ENCODE measurements around the gene ARGLU1.

ARGLU1 gene

DNA sequence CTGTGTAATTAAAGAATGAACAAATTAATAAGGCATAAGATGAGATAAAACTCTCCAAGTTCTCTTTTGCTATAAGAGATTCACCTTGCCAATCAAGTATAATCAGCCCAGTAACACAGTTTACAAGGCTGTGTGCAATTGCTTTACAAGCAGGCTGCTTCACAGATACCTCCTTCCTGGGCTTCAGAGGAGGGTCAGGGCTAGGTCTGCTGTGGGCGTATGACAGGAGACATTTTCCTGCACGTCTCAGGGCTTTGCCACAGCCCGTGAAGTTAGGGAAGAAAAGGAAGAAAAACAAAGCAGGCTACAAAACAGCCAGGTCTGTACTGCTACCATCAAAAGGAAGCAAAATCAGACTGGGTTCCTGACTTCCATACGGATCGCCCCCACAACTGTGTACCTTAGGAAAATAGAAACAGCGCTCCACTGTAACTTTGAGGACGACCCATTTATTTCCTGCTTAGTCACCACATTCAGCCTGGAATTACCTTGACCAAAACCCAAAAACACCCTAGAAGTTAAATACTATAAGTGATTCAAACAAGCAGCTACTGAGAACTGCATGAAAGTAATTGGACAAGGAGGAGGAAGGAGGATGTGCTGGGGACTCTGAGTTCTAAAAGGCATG is 44.9 kb downstream of the ARGLU1 start:
- DNase-seq = no peak

DNA sequence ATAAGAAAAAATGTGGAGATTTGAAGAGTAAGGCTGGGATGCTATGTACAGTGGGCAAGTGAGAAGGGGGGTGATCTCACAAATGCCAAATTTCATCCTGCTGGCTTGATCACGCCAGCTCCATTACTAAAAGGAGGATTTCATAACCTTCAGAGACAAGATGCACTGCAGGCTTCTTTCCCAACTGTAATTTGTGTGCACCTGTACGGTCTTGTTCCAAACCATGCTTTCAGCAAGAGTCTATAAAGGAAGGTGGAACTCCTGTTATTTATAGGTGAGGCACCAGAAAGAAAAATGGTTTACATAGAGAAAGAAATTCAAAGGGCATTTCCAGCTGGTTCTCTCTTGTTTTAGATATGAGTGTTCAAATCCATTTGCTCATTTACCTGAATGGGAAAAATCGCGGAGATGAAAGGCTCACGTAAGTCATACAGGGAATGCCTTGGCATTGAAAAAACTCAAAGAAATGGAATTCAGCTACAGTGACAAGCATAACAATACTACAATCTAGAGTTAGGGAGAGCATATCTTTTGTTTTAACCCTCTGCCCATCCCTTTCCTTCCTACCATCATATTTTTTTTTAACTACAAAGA is 45.7 kb downstream of the ARGLU1 start:
- no peak for DNase-seq

DNA sequence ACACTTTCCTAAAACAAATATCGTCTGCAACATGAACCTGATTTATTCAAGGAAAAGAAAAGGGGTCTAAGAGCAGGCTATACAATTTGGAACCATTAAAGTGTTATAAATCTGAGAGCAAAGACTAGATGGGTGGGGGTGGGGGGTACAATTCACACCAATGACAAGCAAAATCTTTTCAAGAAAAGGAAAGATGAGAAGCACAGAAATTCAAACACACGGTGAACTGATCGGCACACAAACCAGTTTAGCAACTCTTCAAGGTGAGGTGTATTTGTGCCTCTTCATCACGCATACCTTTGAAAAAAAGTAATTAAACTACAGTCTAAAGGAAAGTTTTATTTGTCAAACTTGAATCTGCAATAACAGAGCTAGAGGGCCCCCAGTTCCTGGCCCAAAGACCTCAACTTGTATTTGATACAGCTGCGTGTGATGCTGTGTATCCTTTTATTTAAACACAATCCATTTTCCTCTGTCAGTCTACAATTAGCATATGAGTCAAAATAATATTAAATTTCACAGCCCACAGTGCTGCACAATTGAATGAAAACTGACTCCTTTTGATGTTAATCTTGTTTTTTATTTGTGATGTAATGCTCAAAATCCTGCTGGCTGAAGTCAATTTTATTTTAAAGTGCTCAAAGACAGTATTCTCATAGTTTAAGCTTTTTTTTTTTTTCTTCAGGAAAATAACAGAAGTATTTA is 46.7 kb downstream of the ARGLU1 start:
- no peak for DNase-seq

DNA sequence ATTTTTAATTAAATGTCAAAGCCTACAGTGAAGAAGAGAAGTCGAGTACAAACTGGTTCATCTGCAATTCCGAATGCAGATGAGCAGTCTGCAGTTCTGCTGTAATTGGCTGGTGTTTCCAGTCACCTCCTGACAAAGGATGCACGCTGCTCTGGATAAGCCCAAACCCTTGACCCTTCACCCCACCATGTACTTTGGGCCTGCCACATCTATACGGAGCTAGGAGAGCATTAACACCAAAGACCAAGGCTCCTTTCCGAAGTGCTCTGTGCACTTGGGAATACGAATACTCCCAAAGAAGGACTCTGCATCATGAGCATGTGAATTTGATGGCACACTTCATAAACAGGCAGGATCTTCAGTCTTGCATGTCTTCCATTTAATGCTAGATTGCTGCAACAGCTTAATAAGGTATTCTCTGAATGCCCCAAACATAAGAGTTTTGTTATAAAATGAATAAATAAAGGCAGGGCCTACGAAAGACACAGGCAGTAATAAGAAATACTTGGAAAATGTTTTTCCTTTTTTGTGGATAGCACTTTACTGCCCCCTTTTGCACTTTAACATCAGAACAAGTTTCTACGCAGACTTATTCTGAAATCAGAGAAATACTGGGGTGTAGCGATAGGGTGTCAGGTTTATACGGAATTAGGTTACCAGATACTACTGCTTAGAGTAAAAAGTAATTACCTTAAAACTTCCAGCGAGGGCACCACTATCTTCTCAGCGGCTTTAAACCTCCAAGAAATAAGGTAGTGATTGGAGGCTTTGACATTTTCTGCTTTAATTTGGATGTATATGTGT is 47.5 kb downstream of the ARGLU1 start:
- DNase-seq = no peak

DNA sequence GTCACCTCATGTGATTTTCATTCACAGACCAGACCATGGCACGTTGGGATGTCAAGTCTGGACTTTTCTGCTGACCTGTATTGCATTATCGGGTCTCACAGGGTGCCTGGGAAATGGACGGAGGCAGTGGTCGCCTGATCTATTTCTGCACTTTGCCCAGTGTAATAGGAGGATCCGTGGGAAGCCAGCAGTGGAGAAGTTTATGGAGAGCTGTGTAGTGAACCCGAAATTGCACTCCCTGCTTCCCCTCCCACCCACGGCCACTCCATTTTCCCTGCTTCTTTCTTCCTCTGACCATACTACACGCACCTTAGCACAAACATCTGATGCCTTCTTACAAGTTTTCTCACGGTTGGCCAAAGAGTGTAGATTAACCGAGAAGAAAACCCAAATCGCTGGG is 49.4 kb downstream of the ARGLU1 start:
- no peak for DNase-seq

DNA sequence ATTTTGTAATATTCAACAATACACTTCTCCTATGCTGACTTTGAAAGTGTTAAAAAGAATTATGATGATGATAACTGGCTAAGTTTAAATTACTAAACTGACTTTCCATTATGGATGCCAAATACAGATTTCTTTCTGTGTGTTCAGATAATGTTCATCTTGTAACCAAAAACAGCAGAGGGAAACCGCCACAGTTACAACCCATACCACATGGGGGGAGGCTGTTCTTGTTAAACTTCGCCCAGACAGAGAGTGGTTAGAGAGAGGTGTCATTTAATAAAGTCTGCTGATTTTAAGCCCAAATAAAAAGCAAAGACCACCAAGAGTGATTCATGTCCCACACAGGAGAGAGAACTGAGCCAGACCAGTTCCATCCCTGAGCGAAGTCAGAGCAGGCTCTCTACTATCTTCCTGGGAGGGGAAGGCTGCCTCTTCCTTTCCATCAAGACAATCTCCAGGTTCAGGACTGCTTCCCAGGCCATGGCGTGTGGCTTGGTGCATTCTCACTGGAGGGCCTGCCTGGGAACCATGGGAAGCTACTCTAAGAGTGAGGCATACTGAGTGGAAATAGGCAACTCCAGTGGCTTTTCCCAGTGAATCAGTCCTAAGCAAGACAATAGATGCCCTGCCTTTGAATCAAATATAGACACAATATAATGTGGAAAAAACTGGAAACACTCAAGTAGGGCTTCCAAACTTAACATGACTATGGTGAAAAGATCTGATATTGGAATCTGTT is 50.7 kb downstream of the ARGLU1 start:
- DNase-seq = no peak

DNA sequence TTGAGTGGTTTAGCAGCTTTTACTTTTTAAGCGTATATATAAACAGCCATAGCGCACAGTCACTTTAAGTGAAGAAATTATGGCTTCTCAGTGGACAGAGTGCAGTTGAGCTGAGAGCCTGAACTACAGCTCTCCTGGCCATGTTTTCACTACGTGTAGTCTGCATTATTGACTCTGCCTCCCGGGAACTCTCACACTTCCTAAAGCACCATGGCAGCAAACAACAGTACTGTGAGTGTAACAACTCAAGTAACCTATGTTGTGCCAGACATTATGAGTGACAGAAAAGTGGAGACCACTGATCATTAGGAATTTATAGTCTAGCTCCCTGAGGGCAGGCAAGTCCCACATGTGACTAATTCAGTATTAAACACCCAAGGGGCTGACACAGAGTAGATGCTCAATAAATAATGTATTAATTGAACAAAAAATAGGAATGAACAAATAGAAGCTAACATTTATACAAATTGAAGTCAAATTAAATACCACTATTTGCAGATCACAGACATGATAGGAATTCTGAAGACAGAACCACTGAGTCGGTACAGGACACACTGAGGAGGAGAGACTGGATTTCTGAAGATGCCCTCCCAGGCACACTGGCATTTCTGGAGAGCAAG is 52.2 kb downstream of the ARGLU1 start:
- DNase-seq = no peak

DNA sequence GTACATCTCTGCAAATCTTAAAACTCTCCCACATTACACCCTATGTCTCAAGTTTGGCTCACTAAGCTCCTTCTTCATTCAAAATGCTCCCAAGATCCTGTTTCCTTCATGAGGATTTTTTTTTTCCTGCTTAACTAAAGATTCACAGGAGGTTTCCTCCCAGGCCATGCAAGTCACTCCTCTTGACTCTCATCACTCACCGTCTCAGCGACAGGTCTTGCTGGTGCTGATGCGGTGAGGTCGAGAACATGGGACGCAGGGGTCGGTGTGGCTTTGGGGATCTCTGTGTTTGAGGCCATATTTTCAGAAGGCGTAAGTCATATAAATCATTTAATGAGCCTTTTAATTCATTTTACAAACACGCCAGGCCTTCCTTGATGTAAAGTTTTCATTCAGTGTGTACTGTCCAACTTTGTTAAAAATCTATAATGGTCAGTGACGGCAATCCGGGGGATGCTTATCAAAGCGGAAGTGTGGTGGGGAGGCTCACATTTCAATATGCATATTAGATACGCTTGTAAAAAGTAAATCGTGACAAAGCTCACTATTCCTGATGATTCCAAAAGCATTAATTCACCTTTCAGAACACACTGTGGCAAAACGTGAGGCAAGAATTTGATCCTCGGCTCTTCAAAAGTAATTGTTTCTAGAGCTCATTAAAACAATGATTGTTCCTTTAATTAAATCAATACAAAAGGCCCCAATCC is 52.9 kb downstream of the ARGLU1 start:
- DNase-seq = no peak

DNA sequence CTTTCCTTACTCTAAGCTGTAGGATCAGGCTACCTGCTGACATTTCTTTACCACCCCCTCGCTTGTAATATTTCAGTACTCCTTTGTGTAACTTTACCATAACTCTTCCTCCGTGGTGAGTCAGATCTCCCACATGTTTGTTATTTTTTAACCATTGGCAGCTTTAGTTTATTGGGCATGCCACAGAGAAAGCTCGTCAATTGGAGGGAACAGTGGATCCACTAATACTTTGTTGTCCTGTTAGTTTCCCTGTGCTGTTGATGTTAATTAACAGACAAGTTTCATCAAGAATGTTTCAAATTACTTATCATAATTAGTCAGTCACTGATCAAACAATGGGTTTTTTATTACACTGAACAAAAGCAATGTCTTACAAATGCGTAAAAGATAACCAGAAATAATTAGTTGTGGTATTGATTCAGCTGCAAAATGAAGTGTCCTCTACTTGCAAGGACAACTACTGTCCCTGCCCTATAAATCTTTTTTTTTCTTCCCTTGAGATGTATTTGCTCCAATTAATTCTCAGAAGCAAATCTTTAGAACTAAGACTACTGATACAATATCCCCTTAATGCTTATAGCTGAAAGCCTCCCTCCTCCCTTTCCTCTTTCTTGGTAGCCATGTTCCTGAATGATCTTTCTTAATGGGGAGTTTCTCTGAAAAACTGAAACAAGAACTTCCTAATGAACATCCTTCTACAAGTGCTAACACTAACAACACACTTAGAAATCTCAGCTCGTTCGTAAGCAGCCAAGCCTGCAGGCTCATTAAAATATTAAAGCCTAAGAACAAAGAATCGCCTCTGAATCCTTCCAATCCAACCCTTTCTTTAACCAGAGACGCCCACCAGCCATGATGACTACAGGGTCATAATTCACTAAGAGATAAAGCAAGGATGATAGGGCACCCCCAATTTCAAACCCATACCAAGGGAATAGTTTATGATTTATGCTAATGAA is 54.6 kb downstream of the ARGLU1 start:
- DNase-seq = no peak

DNA sequence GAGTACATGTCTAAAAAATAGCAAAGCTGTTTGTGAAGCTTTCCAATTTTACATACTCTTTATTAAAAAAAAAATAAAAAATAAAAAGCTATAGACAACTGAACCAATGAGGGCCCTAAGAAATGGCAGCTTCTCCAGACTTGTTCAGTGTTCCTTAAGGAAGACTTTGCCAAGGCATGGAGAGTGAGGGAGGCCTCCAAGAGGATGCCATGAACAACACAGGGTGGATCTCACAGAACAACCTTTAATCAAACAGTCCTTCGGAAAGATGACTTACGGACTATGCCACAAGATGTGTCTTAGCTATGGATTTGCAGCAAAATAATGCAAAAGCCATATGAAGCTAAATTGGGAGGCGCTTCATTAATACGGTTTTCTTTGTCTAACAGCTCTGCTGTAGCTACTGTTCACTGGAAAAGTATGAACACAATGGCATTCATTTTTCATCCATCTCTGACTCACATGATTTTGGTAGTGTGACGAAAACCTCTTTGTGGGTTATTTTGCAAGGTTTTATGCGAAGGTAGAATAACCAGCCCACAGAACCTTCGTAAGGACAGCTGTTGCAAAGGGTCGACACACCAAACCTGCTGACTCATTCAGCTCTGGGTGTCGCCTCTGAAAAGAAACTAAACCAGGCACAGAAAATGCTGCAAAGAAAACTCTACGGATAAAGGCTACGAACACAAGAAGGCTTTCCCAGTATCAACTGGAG is 60.2 kb downstream of the ARGLU1 start:
- no peak for DNase-seq

DNA sequence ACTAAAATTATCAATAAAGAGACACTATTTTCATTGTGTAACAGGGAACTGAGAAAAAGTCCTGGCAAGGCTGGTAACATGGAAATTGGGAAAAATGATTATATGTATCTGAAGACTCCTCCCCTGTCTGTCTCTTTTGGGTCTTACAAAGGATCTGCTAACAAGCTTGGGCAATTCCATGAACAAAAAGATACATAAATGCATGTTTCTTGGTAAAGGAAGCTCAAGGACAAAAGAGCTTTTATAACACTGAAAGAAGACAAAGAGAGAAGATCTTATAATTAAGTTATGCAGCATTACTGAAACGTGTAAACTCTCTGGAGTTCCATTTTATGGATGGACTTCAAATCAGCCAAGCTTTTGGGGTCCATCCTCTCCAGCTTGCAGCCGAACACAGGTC is 61.7 kb downstream of the ARGLU1 start:
- DNase-seq = no peak

DNA sequence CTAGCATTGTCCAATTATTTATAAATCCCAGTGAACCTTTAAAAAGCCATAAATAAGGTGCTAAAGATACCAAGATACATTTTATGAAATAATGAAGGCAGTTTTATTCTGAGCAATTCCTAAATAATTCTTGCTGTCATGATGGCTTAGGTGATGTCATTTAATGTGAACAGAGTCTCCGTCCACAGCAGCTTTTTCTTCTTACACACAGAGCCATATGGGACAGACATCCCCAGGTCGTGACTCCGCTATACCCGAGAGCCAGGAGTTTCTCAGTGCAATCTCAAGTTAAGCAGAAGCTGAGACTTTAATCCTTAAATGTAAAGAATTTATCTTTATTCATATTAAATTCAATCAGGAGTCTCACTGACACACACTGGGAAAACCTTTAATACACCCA is 62.2 kb downstream of the ARGLU1 start:
- DNase-seq = no peak

DNA sequence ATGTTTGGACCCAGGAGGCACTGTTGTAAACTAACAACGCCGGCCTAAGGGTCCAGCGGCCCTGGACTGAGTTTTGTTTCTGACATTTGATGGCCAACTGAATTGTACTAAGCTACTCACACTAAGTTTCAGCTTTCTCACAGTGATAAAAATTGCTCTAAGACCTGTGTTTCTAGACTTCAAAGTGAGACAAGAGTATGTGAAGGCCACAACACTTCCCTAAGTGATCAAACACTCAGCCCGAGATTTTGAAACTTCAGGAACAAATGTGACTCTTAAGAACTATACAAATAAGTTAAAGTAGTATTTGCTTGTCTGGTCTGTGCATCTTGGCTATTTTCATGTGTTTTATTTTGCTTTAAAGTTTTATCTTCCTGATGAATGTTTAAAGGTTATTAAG is 62.6 kb downstream of the ARGLU1 start:
- no peak for DNase-seq

DNA sequence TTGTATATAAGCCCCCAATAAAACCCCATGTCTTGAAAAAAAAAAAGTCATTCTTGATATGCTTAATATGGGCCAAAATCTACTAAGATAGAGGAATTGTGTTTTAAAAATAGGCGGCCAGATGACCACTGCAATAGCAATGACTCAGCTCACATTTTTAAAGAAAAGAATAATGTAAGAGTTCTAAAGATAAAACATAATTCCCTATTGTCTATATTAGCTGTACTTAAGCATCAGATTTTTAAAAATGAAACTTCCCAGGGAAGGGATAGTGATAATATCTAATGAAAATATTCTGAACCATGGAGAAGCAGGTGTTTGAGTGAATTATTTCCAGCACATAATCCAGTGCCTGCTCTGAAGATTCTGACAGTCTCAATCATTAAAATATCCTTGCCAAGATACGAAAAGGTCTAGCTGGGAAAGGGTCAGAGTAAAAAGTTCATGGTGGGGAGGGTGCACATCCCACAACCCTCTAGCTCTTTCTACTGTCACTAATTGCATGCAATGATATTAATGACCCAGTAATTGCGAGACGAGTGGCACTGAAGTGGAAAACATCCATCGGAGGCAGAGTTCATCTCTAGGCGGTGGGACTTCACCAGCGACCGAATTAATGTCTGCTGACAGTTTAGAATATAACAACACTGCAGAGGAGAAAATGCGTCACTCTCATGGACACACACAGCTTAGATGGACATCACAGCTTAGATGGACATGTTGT is 64.0 kb downstream of the ARGLU1 start:
- no peak for DNase-seq

DNA sequence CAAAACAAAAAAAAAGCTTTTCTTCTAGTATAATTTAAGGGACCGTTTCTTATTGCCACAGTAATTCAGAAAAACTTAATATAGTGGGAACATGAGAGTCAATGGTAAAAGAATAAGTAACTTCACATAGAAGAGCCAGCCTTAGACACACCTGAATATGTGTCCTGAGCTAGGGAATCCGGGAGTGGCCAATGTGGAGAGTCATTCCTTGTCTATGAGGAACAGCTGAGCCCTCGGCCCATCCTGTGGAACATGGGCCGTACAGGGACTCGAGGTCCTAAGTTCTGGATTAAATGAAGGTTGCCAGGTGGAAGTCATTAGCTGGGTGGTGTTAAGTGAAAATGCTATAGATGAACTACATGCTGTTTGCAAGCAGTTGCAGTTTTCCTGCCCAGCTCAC is 64.7 kb downstream of the ARGLU1 start:
- no peak for DNase-seq

DNA sequence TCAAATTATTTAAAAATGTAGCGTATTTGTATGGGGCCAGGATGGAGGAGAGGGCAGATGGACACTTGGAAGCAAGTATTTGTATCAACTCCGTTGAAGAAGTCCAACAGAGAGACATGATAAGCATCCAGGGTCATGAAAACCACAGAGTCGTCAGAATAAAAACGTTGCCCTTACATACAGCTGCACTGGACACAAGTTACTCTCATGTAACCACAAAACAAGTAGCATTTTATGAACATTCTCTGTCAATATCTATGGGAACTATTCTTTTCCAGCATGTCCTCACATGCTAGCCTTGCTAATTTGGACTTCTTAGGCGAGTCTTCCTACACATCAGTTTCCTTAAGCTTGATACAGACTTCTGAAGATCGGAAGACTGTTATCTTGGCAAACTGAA is 67.5 kb downstream of the ARGLU1 start:
- DNase-seq = no peak

DNA sequence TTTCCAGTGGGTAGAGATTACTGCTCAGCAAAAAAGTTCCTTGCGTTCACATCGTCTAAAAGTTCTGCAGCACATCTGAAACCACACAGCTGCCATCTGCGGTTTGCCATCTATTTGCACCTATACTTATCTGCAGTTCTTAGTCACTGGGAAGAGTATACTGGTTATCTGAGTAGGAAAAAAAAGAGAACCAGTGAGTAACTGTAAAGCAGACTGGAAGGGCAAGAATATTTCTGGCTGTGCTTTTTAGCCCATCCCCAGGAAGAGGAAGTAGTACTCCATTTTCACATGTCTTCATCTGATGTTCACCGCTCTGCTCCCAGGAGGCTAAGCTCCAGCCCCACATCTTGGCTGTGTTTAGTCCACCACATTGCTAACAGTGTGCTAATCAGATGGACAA is 68.0 kb downstream of the ARGLU1 start:
- DNase-seq = no peak

DNA sequence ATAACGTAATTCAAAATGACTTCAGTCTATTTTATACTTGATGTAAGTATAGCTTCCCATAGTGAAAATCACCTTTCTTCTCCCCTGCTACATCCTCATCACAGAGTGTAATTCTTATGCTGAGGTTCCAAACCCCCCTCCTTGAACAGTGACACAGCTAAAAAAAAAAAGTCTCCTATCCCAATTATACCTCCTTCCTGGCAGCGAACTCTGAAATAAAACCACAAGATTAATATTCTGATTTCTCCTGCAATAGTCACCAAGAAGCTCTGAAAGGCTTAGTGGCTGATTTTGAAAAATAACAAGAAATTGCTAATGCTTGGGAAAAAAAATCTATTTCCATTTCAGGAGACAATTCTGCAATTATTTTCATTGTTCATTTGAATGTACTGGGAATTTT is 68.8 kb downstream of the ARGLU1 start:
- DNase-seq = no peak

DNA sequence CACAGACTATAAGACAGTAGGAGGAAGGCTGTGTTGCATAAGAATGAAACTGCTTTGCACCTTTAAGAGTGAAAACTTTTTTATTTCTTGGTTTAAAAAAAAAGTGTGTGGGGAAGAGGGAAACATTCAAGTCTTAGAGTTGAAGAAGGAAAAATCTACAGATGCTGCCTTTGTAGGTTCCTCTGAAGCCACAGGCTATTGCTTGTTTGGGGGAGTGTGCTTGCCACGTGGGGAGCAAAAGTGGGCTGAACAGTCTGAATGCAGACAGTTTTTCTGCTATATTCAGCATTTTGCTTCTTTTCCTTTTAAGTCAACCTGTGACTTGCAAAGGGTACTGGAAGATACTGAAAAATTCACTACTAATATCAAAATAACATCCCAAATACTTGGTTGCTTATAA is 69.4 kb downstream of the ARGLU1 start:
- no peak for DNase-seq

Measured in activated CD4-positive, CD25-positive, alpha-beta regulatory T cell (primary cell).